Bronchial epithelial cell (primary cell): ENCODE data around the gene RAB5IF. TPM values are rescaled to one million over a fixed set of nuclear protein-coding genes. Genes with fewer than 3 reads are reported as not detected.

Source experiments
- DNase-seq: peaks from one replicate; pipeline ENCODE4 v3.0.0-alpha.2; 2010; ENCODE audit warnings: low read depth
- FAIRE-seq: peaks from 2 replicates; lab custom pipeline; 2011; peaks lifted over from hg19 to GRCh38; lab: Jason Lieb, UNC
- H3K27me3 ChIP-seq: 2 replicates; pipeline ENCODE4 v1.5.1; 2011; ENCODE audit warnings: low read length; ENCODE audit not compliant: control insufficient read depth, insufficient read depth
- H3K36me3 ChIP-seq: 2 replicates; pipeline ENCODE4 v1.5.1; 2011; ENCODE audit warnings: low read length; ENCODE audit not compliant: control insufficient read depth, insufficient read depth
- H3K4me3 ChIP-seq: 2 replicates; pipeline ENCODE4 v1.5.1; 2011; ENCODE audit warnings: mild to moderate bottlenecking, low read depth, low read length, control low read depth
- total RNA-seq: library from RNA; depleted of rRNA; stranded (reverse); fragments of >200 nt; gene quantifications from 2 replicates; pipeline ENCODE4 v1.2.1, GENCODE V29; 2014
- TF ChIP-seq, protein P1 (sequence below): IDR thresholded peaks from 2 replicates; pipeline ENCODE4 v1.5.1; 2011; ENCODE audit warnings: mild to moderate bottlenecking, moderate library complexity, low read length, control low read depth, inconsistent platforms; ENCODE audit not compliant: insufficient read depth, severe bottlenecking

Gene RAB5IF
- total RNA-seq, 1 donor from 2014 or later, result 120 TPM

DNA sequence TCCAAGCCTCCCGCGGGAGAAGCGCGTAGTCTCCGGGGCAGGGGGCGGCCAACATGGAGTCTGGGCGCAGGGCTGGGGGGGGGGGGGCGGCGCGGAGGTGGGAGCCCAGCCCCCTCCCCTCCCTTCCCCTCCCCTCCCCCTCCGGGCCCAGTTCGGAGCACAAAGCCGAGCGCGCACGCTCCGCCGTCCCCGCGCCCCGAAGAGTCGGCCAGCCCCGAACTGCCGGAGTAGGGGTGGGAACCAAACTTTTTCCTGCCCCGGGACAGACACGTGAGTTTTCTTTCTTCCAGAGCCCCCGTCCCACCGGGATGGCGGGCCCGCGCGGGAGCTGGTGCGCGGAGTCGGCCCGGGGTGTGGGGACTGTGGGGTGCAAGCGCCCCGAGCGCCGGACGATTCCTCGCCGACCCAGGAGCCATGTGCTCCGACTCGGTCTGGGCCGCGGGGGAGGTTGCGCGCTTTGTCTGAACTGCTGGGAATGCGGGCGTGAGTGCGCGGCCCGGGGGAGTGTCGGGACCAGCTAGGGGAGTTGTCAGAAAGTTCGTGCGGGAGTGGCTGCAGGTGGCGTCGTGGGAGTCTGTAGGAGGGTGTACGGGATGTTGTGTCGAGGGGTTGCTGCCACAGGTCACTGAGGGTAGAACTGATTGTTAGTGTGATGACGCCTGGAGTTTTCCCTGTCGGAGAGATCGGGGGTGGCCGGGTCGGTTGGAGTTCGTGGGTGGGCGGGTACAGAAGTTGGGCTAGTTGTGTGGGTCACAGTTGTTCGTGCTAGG lies 31.0 kb upstream of the RAB5IF start:
- Histone ChIP-seq H3K36me3 (peaks cover under 1% of the 10 kb centered on the region), H3K27me3 (no peaks in the 10 kb centered on the region), H3K4me3 (peak overlapping the region; percentile 67)
- DNase-seq, result peak; percentile 15
- no peak for FAIRE-seq
- TF ChIP-seq, protein P1, sequence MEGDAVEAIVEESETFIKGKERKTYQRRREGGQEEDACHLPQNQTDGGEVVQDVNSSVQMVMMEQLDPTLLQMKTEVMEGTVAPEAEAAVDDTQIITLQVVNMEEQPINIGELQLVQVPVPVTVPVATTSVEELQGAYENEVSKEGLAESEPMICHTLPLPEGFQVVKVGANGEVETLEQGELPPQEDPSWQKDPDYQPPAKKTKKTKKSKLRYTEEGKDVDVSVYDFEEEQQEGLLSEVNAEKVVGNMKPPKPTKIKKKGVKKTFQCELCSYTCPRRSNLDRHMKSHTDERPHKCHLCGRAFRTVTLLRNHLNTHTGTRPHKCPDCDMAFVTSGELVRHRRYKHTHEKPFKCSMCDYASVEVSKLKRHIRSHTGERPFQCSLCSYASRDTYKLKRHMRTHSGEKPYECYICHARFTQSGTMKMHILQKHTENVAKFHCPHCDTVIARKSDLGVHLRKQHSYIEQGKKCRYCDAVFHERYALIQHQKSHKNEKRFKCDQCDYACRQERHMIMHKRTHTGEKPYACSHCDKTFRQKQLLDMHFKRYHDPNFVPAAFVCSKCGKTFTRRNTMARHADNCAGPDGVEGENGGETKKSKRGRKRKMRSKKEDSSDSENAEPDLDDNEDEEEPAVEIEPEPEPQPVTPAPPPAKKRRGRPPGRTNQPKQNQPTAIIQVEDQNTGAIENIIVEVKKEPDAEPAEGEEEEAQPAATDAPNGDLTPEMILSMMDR, result no peak

DNA sequence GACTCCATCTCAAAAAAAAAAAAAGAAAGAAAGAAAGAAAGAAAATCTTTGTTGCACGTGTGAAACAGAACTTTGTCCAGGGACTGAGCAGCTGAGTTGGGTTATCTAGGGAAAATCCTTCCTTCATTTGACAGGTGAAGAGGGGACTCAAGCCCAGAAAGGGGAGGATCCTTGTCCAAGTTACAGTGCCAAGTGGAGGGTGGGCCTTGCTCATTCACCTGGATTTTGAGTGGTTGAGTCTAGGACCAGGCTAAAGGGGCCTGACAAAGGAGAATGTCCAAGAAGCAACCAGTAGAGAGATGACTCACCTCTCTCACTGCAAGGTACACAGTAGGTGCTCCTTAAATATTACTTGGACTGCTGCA lies 29.5 kb upstream of the RAB5IF start:
- TF ChIP-seq, protein P1, result no peak
- FAIRE-seq, result no peak

DNA sequence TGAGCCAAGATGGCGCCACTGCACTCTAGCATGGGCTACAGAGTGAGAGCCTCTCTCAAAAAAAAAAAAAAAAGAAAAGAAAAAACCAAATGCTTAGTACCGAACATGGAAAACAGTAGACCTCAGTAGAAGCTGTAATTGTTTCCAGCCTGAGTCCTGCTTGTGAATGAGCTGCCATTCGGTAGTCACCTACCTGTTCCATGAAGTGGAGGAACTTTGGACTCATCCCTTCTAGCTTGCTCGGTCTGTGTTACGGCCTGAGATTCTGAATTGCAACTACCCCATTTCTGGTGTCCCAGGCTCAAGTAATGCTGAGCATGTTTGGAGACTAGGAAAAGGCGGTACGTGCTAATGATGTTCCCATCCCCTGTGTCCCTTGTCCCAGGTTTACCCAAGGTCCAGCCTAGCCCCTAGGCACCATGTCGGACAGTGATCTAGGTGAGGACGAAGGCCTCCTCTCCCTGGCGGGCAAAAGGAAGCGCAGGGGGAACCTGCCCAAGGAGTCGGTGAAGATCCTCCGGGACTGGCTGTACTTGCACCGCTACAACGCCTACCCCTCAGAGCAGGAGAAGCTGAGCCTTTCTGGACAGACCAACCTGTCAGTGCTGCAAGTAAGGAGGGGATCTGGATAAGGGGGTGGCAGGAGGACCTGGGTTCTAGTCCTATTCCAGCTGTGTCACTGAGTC lies 27.1 kb upstream of the RAB5IF start:
- H3K36me3 ChIP-seq, result peaks cover 9% of the 10 kb centered on the region
- DNase-seq (no peak), FAIRE-seq (no peak)
- TF ChIP-seq, protein P1, result no peak
- no peak overlapping the region for H3K4me3 ChIP-seq
- no peaks in the 10 kb centered on the region for H3K27me3 ChIP-seq

More for the DNA sequence above, 29.5 kb upstream of the RAB5IF start:
- Histone ChIP-seq H3K36me3 (peaks cover 7% of the 10 kb centered on the region), H3K4me3 (no peak overlapping the region), H3K27me3 (no peaks in the 10 kb centered on the region)
- no peak for DNase-seq

DNA sequence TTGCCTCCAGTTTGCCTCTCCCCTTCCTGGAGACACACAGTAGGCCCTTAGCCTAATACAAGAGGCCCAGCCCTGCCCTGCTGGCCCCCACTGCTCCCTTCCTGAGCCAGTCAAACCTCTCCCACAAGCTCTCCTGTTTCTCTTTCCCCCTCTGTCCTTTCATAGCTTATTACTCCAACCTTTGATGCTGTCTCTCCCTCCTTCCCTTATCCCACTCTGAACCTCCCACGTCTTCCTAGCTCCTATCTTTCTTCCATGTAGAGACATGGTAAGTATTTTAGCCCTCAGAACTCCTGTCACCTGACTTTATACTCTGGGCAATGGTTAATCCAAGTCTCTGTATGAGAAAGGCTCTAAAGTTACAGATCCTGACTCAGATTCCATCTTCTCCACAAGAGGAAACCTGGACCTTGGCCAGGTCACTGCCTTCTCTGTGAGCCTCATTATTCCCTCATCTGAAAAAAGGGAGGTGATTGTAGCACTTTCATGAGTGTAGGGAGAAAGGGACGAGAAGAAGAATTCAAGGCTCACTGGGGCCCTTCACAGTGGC lies 25.5 kb upstream of the RAB5IF start:
- H3K27me3 ChIP-seq, result no peaks in the 10 kb centered on the region
- no peak for DNase-seq
- H3K4me3 ChIP-seq, result no peak overlapping the region
- H3K36me3 ChIP-seq, result peaks cover 9% of the 10 kb centered on the region
- TF ChIP-seq, protein P1, result no peak
- no peak for FAIRE-seq

GRCh38 chr20:36582322-36582721 lies 23.3 kb upstream of the RAB5IF start:
- no peak overlapping the region for H3K4me3 ChIP-seq
- FAIRE-seq, result no peak
- DNase-seq, result no peak
- H3K27me3 ChIP-seq, result no peaks in the 10 kb centered on the region
- peaks cover 9% of the 10 kb centered on the region for H3K36me3 ChIP-seq
- TF ChIP-seq, protein P1, result no peak
